DMS79 (cell line): Measurements from ENCODE around the gene MRPL20.
"Not testable (repeated sequence)": the region's sequence is repeated elsewhere in the genome, so short reads cannot be mapped to it uniquely, and the experiment has no call there.

Source experiments
- DNase-seq: peaks from one replicate; lab custom pipeline; 2025; lab: John Stamatoyannopoulos, UW

MRPL20 gene

DNA sequence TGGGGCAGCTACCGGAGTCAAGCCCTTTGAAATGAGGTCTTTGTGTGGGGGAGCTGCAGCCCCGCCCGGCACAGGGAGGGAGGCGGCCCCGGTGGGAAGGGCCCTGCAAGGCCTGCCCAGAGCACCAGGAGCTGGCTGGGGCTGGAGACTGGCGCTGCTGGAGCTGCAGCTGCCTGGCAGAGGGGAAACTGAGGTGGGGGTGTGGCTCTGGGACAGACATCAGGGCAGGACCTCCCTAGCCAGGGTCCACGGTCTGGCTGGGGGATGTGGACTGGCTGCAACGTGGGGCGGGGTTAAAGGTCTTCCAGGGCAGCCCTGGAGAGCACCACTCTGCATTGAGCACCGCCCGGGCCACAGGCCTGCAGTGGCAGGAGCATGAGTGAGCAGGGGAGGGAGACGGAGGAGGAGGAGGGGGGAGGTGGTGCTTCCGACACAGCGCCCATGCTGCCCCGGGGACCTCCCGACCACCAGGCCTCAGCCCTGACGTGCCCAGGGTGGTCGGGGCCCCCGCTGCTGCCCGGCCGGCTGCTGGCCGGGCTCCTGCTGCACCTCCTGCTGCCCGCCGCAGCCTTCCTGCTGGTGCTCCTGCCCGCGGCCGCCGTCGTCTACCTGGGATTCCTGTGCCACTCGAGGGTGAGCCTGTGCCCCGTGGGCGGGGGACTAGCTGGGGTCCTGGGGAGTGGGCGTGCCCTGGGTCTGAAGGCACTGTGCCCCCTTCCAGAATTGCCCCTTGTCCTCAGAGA, 18.8 kb upstream of the MRPL20 start:
- DNase-seq: no peak

DNA sequence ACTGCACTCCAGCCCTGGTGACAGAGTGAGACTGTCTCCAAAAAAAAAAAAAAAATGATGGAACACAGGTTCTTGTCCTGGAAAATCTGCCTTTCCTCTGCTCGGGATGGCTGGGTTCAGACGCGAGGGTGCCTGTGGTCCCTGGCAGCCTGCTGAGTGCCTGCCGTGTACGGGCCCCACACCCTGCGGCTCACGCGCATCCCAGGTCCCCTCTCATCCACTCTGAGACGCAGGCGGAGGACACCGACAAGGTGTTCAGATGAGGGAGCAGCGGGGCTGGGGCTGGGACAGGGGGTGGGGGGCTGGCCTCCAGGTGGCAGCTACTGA, 18.3 kb upstream of the MRPL20 start:
- no peak for DNase-seq

DNA sequence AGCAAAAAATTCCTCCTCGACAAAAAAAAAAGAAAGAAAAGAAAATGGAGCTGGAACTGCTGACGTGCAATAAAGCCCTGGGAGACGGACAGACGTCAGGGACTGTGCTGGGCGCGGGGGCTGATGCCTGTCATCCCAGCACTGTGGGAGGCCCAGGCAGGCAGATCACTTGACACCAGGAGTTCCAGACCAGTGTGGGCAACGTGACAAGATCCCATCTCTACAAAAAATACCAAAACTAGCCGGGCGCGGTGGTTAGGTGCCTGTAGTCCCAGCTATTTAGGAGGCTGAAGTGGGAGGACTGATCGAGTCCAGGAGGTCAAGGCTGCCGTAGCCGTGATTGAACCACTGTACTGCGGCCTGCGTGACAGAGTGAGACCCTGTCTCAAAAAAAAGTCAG, 17.6 kb upstream of the MRPL20 start:
- DNase-seq: no peak

DNA sequence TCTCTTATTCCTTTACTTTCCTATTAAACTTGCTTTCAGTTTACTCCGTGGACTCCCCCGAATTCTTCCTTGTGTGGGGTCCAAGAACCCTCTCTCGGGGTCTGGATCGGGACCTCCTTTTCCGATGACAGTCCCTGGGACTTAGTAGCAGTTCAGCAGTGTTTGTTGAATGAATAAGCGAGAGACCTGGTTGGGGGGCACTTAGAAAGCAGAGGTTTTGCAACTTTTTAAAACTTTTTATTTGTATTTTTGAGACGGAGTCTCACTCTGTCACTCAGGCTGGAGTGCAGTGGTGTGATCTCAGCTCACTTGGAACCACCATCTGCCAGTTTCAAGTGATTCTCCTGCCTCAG, 16.1 kb upstream of the MRPL20 start:
- DNase-seq: no peak

DNA sequence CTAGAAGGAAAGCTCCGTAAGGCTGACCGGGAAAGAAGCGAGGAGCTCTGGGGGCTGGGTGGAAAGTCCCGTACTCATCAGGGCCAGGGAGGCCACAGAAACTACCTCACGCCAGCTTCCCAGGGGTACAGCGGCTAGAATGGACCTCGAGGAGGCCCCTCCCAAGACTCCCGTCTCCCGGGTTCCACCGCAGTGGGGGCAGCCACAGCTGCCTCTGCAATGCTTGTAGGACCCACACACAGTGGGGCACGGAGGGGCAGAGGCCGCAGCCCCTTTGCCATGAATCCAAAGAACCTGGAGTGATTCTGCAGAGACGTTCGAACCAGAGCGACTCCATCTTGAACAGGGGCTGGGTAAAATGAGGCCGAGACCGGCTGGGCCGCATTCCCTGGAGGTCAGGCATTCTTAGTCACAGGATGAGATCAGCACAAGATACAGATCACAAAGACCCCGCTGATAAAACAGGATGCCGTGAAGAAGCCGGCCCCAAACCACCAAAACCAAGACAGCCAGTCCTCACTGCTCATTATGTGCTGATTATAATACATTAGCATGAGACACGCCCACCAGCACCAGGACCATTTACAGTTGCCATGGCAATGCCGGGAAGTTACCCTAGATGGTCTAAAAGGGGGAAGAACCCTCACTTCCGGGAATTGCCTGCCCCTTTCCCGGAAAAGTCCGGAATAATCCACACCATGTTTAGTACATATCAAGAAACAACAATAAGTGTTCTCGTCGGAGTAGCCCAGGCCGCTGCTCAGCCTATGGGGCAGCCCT, 15.6 kb upstream of the MRPL20 start:
- no peak for DNase-seq

DNA sequence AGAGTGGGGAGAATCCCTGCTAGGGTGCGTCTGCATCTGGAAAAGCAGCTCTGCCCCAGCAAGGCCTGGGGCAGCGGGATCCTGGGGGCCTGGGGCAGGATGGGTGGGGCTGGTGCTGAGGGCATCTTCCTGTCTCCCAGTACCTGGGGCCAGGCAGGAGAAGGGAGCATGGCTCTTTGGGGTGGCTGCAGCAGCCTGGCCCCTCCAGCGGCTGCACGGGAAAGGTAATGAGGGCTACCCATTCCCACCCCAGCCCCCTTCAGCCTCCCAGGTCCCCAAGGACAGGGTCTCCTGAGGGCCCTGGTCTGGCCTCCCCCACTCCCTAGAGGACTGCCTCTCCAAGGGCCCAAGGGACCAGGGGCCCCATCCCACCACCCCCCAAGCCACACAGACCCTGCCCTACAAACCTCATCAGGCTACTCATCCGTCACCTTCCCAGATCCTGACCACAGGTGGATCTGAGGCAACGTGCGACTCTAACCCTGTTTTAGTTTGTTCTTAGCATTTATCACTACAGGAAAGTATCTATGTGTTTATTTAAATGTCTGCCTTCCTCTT, 14.9 kb upstream of the MRPL20 start:
- no peak for DNase-seq

DNA sequence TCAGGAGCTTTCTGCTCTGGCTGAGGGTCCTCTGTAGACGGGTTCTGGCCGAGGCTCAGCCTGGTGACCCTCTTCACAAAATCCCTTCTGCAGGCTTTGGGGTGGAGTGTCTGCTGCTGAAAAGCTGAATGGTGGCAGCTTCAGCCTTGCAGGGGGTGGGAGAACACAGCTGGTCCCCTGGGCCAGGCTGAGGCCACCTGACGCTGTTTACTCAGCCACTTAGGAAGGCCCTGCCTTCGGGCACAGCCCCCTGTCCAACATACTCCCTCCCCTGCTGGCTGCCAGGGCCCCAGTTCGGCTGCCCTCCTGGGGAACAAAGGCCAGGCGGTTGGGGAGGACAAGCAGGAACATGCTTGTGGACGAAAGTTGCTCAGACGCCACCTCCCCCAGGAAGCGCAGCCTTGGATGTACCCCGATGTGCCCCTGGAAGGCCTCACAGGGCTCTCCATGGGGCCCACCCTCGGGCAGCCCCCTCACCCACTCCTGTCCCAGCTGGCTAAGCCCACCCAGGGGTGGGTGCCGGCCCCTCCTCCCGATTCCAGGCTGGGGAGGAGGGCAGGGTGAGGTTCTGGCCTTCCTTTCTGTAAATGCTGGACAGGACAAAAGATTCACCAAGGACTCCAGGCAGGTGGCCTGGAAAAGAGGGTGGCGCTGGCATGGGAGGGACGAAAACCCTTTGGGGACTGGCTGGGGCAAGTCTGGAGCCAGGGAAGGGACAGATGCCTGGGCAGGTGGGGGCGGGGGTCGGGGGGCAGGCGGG, 14.2 kb upstream of the MRPL20 start, which contains the start of gene ANKRD65:
Gene ANKRD65 (minus strand): TSS at position 130 of the 760 bp plus-strand sequence. CDS start 271 bp downstream, outside the sequence.
- peak; percentile 82 for DNase-seq

DNA sequence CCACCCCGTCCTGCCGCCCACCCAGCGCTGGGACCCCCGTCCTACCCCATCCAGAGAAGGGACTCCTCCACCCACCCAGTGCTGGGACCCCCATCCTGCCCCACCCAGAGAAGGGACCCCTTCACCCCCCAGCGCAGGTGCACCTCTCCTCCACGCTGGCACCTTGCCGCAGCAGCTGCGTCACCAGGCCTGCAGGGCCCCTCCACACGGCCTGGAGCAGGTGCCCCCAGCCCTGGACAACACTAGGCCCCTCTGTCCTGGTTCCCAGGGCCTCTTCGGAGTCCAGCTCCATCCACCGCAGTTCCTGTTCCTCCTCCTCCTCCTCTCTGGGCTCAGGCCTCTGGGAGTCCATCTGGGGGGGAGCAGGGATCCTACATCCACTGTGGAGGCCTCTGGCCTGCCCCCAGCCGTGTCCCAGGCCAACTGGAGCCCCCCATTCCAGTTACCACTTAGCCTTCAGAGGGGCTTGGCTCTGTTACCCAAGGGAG, 13.6 kb upstream of the MRPL20 start:
- no peak for DNase-seq

DNA sequence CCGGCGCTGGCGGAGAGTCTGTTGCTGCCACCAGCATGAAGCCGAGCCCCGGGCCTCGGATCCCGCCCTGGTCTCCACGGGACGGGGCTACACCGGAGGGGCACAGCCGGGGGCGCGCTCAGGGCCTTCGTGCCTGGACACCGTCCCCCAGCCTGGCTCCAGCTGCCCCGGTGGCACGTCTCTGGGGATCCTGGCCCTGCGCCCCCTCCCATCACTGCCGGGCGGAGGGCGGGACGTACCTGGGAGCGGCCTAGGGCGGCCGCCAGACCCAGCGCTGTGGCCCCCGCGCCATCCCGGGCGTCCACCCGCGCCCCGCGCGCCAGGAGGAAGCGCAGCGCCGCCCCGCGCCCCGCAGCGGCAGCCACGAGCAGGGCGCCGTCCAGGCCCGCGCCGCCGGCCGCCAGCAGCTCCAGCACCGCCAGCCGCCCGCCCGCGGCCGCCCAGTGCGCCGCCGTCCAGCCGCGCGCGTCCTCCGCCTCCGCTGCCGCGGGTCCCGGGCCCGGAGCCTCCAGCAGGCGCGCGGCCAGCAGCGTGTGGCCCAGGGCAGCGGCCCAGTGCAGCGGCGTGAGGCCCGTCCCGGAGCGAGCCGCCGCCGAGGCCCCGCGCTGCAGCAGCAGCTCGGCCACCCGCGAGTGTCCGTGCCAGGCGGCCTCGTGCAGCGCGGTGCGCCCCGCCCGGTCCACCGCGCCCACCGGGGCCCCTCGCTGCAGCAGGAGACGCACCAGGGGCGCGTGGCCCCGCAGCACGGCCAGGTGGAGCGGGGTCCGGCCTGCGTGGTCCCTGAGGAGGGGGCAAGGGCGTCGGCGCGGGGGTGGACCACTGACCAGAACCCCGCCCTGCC, 12.9 kb upstream of the MRPL20 start:
- no peak for DNase-seq

DNA sequence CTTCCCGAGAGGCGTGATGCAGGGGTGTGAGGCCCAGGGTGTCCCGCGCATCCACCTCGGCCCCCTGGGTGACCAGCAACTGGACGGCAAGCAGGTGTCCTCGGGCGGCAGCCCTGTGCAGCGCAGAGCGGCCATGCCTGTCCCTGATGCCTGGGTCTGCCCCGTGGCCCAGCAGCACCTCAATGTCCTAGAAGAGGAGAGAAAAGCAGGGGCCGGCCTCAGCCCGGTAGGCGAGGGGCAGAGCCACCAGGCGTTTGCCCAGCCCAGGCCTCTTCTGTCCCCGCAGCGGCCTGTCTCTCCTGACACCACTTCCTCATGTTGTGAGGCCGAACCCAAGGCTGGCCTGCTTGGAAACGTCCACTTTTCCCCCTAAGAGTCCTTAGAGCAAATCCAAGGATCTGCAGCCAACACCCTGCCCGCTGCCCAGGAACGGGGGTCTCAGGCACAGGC, 12.3 kb upstream of the MRPL20 start:
- DNase-seq: no peak

DNA sequence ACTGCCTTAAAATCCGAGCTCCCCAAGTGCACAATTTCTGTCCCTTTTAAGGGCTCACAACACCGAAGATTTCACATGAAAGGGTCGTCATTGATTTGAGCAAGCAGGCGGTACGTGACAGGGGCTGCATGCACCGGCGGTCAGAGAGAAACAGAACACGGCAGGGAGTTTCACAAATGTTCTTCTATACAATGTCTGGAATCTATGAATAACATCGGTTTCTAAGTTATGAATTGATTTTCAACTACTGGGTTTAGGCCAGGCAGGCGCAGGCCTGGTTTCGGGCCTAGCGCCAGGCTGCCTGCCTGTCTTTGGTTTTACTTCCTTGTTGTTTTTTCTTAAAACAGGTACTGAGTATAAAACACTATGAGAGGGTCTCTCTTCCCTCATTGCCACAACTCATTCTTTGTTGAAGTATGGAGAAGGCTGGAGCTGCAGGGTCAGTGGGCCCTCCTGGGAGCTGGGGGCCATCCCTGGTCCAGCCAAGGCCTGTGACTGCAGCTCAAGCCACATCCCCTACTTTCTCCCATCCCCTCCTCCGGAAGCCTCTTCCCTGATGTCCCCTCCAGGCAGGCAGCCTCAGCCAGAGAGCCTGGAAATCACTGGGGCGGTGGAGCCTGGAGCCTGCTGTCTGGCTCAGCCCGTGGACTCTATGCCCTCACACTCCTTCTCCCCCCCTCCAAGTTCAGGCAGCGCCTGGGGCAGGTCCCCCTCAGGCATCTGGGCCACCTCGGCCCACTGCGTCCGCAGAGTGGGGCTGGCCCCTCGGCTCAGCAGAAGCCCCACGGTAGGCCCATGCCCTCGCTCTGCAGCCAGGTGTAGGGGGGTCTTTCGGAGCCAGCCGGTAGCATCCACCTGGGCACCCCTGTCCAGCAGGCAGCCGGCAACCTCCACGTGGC, 11.6 kb upstream of the MRPL20 start:
- no peak for DNase-seq

DNA sequence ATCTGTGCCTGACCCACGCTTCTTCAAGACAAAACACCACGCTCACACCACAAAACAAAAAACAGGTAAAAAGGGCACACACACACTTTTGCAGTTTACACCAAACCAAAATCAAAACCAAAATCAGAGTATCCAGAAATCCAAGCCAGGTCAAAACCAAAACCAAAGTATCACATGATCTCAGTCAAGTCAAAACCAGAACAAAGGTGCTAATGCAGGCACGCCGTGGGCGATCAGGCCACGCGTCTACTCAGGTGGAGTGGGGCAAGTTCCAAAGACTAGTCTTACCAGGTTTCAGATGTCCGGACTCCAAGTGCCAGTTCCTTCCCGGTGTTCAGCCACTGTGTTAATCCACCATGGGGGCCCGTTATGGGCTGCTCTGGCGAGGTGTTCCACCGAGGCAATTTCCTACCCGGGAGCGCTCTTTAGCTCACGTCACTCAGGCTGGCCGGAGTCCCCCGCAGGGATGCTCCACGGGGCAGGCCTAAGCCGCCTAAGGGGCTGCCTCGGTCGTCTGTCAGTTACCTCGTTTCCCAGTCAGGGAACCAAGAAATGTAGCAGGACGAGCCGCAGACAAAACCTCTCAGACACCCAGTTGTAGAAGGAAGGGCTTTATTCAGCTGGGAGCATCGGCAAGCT, 10.9 kb upstream of the MRPL20 start:
- DNase-seq: not testable (repeated sequence)

DNA sequence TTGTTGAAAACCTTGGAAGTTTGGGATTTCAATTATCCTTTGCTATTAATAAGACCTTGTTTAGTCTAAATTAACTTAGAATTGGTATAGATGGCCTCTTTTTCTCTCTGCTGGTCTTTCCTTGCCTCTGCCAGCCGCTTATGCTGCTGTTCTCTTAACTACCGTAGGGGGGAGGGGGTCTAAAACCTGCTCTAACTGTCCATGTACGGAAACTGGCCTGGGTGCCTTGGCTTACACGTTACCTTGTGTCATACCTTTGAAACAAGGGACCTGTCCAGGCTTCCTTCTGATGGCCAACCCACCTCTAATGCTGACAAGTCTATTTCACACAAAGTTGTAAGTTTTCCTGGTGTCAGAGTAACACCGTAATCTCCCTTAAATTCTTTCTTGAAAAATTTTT, 10.3 kb upstream of the MRPL20 start:
- not testable (repeated sequence) for DNase-seq

DNA sequence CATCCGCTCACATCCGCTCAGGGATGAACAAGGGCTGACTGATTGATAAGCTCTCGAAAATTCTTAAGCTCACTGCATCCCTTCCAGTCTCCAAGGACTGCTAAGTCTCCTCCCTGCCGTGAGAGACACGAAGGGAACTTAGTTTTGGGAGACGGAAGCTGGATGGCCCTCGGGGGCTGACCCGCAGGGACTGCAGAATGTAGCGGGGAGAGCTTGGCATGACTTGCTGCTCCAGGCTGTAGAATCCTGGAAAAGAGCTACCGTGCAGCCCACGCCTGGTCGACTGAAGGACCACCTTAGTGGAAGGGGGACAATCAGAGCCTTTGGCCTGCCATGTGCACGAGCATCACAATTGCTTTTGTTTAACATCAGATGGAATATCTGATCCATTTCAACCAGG, 8.7 kb upstream of the MRPL20 start:
- DNase-seq: no peak

DNA sequence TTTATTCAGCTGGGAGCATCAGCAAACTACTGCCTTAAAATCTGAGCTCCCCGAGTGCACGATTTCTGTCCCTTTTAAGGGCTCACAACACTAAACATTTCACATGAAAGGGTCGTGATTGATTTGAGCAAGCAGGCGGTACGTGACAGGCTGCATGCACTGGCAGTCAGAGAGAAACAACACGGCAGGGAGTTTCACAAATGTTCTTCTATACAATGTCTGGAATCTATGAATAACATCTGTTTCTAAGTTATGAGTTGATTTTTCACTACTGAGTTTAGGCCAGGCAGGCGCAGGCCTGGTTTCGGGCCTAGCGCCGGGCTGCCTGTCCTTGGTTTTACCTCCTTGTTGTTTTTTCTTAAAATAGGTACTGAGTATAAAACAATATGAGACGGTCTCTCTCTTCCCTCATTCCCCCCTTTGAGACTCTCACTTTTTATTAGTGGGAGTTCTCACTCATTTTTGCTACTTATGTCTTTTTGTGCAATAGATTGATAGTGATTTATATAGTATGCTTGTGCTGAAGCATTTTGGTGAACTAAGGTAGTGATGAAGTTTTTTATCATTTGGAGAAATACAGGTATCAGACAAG, 5.3 kb upstream of the MRPL20 start:
- DNase-seq: not testable (repeated sequence)

DNA sequence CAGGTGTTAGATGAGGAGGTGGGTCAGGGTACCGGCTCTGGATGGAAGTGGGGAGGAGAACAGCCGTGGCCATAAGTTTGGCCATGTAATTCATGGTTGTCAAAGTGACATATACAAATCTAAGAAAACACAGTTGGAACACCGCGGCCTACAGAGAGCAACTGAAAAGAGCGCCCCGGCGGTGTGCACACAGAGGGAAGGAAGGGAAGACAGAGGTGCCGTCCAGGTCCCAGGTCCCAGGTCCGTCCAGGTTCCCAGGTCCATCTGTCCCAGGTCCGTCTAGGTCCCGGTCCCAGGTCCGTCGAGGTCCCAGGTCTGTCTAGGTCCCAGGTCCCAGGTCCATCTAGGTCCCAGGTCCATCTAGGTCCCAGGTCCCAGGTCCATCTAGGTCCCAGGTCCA, 4.5 kb upstream of the MRPL20 start:
- no peak for DNase-seq

DNA sequence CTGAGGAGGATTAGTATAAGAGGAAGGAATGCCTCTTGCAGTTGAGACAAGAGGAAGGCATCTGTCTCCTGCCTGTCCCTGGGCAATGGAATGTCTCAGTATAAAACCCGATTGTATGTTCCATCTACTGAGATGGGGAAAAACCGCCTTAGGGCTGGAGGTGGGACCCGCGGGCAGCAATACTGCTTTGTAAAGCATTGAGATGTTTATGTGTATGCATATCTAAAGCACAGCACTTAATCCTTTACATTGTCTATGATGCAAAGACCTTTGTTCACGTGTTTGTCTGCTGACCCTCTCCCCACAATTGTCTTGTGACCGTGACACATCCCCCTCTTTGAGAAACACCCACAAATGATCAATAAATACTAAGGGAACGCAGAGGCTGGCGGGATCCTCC, 3.1 kb upstream of the MRPL20 start:
- not testable (repeated sequence) for DNase-seq

DNA sequence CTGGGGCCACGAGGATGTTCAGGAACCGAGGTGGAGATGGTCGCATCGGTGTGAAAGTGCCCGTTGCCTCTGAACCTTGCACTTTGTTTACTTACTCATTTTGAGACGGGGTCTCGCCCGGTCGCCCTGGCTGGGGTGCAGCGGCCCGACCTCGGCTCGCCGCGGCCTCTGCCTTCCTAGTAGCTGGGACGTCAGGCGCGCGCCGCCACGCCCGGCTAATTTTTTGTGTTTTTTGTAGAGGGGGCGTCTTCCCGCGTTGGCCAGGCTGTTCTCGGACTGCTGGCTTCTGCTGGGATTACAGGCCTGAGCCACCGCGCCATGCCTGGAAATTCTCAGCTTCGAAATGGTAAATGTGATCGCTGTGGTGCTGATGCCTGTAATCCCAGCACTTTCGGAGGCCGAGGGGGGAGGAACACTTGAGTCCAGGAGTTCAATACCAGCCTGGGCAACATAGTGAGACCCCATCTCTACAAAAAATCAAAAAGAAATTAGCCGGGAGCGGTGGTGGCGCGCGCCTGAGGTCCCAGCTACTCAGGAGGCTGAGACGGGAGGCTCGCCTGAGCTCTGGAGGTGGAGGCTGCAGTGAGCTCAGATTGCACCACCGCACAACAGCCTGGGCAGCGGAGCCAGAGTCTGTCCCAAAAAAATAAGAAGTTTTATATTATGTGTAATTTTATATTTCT, 684 bp upstream of the MRPL20 start:
- DNase-seq: no peak
